ENCODE results near the gene PIEZO1.
A peak's percentile ranks its signal among the peaks of the same experiment; 100 is the strongest.

PIEZO1 gene

DNA sequence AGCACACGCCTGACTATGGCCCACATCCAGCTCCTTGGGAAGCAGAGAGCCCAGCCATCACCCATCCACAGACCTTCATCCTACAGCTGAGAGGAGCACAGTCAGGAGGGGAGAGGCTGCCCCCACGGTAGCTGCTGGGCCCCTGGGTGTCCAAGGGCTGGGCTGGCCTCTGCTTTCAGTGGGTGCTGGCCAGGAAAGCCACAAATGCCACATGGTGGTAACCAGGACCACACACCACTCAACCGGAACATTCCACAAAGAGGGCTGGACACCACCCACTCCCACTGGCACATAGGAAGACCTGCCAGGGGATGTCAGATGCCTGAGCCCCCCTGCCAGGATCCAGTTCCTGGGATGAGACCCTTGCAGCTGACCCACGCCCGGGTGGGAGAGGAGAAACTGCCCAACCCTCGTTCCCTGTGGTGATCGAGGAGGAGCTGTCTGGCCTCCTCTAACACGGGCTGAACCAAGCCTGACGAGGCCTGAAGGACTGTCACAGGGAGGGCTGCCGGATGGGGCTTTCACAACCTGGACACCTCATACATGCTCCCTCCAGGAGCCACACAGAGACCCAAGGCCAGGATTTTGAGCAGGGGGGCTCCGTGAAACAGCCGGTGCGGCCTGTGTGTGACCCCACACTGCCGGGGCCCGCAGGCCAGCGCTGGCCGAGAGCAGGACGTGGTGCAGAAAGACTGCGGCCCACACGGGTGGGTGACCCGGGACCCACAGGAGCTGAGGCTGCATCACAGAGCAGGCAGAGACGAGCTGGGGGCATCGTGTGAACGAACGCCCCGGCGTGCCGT is 30.7 kb downstream of the PIEZO1 start:
- no peak for DNase-seq (ENCODE audit: low spot score)

DNA sequence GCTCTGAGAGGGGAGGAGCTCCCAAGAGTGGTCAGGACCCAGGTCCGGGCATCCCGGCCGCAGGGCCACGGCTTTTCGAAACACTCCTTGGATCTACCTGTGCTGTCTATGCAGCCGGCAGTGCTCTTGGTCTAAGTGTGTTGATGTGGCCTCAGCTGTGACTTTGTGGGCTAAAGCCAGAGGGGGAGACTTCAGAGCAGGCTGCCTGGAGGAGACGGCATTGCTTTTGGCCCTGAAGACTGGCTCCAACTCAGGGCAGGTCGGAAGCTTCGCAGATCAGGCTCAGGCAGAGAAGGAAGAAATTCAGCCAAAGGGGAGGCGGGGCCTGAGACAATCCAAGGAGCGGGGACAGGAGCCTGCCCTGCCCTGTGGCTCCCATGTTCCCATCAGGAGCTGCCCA is 31.4 kb downstream of the PIEZO1 start:
- DNase-seq (ENCODE audit: low spot score): no peak

DNA sequence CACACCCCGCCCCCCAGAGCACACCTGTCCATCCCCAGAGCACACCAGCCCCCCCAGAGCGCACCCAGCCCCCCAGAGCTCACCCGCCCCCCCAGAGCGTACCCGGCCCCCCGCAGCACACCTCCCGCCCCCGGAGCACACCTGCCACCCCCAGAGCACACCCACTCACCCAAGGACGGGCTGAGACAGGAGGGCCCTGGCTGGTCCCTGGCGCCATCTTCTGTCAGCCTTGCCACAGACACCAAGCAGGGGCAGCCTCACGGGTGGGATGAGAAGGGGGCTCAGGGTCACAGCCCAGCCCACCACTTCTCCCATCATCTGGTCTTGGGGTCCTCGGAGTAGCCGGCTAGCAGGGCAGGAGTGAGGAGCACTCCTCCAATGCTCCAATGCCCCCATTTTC is 31.8 kb downstream of the PIEZO1 start:
- no peak for DNase-seq (ENCODE audit: low spot score)

GRCh38 chr16:88752386-88753002 is 32.5 kb downstream of the PIEZO1 start:
- no peak for DNase-seq (ENCODE audit: low spot score)

DNA sequence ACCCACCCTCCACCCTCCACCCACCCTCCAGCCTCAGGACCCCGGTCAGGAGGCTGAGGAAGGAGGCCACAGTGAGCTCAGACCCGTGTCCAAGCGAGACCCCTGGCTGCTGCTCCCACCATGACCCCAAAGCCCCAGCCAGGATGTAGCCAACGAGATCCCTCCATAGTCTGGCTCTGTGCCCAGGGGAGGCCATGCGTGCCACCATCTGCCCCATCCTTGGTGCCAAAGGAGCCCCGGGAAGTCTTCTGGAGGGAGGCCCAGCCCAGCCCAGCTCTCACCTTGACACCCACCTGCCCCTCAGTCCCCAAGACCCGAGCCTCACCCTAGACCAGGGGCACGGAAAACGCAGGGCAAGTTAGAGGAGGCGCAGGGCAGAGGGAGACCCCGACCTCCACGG is 34.2 kb downstream of the PIEZO1 start:
- DNase-seq (ENCODE audit: low spot score): no peak

- DNase-seq (ENCODE audit: low spot score): no peak
These were observed 35.7 kb downstream of the PIEZO1 start for GRCh38 chr16:88749358-88749757.

GRCh38 chr16:88748364-88748763 is 36.7 kb downstream of the PIEZO1 start:
- no peak for DNase-seq (ENCODE audit: low spot score)

- DNase-seq (ENCODE audit: low spot score): peak; percentile 99
These were observed 37.3 kb downstream of the PIEZO1 start for GRCh38 chr16:88747588-88748301.

DNA sequence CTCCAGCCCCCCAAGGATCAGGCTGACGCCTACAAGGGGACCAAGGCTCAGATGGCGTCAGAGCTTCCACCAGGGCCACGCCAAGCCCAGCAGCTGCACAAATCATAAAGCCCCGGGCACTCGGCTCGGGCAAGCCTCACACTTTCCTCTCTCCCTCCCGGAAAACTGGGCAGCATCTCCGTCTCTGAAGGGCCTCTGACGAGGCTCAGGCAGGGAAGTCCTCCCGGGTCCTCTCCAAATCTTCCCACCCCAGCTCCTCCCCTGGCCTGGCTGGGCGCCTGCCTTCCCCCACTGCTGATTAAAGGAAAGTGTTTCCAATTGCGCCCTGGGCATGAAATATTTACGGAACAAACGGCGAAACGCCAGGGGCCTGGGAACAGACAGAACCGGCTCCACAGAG is 38.5 kb downstream of the PIEZO1 start:
- DNase-seq (ENCODE audit: low spot score): no peak

GRCh38 chr16:88744577-88745521 is 40.2 kb downstream of the PIEZO1 start:
- DNase-seq (ENCODE audit: low spot score): no peak

- DNase-seq (ENCODE audit: low spot score): peak; percentile 99
These were observed 41.1 kb downstream of the PIEZO1 start for GRCh38 chr16:88743693-88744576.

DNA sequence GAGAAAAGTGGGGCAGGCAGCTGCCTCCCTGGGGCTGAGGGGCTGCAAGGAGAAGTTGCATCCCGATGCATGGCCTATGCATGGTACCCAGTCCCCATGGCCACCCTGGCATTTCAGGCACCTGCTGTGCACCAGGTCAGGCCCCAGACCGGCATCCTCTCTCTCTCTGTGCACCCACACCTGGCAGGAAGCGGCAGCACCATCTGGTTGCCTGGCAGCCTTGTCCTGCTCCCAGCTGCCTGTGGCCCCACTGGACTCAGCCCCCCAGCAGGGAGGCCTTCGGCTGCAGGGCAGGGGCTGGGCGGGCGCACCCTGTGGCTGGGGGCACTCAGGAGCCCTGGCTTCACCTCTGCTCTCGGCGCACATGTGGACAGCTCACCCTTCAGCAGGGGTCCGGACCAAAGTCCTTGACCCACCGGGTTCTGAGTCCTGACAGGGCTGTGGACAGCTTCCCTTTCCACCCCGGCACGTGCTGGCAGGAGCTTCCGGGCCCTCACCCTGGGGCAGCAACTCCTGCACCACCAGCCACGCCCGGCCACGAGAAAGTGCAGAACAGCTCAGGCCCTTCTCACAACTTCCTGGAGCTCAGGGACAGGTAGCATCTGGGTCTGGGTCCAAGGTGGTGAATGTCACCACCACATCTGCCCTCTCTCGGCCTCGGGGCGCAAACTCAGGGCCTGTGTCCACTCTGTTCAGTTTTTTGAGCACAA is 42.0 kb downstream of the PIEZO1 start:
- DNase-seq (ENCODE audit: low spot score): no peak

DNA sequence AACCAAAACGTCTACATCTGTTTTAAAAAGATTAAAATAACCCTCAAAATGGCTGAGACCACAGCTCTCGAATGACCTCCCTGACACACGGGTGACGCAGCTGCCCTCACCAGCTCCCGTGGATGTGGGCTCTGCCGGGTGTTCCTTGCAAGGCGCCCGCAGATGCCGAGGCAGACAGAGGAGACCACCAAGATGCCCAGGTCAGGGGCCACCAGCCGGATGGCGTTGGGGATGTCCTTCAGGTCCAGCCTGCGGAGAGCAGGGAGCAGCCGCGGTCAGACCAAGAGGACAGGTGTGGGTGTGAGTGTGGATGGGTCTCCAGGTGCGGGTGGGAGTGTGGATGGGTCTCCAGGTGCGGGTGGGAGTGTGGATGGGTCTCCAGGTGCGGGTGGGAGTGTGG is 43.7 kb downstream of the PIEZO1 start:
- no peak for DNase-seq (ENCODE audit: low spot score)

GRCh38 chr16:88740727-88741055 is 44.3 kb downstream of the PIEZO1 start:
- DNase-seq (ENCODE audit: low spot score): no peak

DNA sequence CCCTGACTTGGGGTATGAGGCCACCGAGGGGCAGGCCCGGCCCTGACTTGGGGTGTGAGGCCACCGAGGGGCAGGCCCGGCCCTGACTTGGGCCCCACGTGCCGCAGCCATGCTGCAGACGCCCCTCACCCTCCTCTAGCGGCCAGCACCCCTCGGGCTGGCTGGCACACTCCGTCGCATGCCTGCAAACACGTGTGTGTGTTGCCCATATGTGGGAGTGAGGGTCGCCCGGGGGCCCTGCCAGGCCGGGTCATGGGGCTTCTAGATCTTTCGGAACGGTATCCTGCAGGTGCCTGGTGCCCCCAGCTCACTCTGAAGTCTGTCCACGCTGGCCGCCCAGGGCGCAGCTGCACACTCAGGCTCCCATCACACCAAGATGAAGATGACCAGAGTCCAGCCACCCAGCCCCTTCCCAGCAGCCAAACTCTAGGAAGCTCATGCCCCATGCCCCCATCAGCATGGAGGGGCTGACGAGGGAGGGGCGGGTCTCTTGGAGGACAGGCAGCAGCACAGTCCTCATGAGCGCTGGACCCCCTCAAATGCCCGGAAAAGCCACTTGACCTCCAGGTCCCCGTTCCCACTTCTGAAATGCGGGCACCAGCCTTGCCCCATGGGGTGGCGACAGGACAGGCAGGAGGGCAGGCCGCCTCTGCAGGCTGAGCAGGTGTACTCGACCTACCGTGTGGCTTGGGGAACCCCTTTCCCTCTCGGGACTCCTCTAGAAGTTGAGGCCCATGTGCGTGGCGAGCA is 44.9 kb downstream of the PIEZO1 start:
- no peak for DNase-seq (ENCODE audit: low spot score)

- no peak for DNase-seq (ENCODE audit: low spot score)
These were observed 45.7 kb downstream of the PIEZO1 start for GRCh38 chr16:88739139-88739976.

DNA sequence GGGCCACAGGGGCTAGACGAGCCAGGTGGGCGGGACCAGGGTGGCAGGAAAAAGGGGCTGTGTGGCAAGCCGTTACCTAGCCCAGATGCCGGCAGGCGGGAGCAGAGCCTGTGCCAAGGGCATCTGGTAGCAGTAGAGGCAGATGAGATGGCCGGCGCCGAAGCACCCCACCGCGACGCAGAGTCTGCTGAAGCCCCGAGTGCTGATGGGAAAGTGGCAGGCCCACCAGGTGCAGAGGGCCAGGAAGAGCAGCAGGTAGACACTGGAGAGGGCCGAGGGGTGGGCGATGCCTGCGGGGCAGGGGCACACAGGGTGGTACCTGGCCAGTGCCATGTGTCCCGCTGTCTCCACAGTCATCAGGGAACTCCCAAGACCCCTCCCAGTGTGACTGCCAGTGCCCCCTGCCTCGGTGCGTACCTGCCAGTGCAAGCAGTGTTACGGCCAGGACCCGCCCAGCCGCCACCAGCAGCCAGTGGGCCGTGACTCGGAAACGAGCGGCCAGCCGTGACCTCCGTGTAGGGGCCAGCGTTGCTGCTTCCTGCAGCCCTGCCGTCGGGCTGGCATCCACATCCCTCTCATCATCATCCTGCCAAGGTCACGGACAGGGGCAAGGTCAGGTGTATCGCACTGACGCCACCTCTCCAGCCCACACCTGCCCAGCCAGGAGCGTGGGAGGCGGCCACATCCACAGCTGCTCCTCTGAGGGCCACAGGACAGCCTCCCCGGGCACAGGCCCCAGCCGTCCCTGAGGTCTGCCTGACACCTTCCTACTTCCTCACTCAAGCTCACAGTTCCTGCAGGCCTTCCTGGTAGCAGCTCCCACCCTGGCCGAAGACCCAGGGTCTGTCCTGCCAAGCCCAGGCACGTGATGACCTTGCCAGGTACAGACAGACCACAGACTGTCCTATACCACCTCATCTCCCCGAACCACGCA is 46.6 kb downstream of the PIEZO1 start:
- DNase-seq (ENCODE audit: low spot score): no peak
